Retinal pigment epithelial cell (primary cell): ENCODE measurements around the gene UMAD1.

ENCODE experiments used
- DNase-seq: peaks from one replicate; pipeline ENCODE4 v3.0.0-alpha.2; 2010; ENCODE audit warnings: low read depth
- H3K4me3 ChIP-seq: 2 replicates; pipeline ENCODE4 v1.5.1; 2011; ENCODE audit warnings: mild to moderate bottlenecking, low read length, control low read depth, moderate library complexity
- TF ChIP-seq, protein P1 (sequence below): conservative IDR thresholded peaks from 2 replicates; pipeline ENCODE4 v1.5.1; 2011; ENCODE audit warnings: low read depth, low read length, control low read depth, inconsistent platforms

The UMAD1 gene

DNA sequence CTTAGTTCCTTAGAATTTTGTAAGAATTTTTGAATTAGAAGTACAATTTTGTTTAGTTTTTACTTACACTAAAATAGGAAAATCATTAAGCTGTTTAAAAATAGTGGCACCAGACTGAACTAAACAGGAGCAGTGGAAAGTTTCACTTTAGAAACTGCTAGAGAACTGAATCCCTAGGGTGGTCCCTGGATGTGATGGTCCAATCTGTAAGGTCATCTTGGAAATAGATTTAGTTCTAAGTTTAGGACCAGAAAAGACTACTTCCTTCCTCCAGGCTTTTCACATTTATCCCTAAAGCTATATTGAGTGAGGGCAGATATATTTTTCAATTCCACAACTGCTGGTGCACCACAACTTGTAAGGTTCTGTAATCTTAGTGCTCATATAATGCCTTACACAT is 58.8 kb downstream of the UMAD1 start:
- no peak overlapping the region for H3K4me3 ChIP-seq
- TF ChIP-seq, protein P1, sequence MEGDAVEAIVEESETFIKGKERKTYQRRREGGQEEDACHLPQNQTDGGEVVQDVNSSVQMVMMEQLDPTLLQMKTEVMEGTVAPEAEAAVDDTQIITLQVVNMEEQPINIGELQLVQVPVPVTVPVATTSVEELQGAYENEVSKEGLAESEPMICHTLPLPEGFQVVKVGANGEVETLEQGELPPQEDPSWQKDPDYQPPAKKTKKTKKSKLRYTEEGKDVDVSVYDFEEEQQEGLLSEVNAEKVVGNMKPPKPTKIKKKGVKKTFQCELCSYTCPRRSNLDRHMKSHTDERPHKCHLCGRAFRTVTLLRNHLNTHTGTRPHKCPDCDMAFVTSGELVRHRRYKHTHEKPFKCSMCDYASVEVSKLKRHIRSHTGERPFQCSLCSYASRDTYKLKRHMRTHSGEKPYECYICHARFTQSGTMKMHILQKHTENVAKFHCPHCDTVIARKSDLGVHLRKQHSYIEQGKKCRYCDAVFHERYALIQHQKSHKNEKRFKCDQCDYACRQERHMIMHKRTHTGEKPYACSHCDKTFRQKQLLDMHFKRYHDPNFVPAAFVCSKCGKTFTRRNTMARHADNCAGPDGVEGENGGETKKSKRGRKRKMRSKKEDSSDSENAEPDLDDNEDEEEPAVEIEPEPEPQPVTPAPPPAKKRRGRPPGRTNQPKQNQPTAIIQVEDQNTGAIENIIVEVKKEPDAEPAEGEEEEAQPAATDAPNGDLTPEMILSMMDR = no peak
- no peak for DNase-seq

DNA sequence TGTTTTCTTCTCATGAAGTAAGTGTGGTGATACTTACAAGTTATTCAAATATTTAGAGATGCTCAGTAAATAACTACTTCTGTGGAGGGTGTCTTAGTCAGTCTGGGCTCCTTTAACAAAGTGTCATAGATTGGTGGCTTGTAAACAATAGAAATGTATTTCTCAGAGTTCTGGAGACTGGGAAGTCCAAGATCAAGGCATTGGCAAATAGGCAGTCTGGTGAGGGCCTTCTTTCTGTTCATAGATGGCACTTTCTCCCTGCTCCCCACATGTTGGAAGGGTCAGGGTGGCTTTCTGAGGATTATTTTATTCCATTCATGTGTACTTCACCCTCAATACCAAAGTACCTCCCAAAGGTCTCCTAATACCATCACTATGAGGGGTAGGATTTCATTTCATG is 59.4 kb downstream of the UMAD1 start:
- TF ChIP-seq, protein P1 = no peak
- DNase-seq = no peak
- no peak overlapping the region for H3K4me3 ChIP-seq

DNA sequence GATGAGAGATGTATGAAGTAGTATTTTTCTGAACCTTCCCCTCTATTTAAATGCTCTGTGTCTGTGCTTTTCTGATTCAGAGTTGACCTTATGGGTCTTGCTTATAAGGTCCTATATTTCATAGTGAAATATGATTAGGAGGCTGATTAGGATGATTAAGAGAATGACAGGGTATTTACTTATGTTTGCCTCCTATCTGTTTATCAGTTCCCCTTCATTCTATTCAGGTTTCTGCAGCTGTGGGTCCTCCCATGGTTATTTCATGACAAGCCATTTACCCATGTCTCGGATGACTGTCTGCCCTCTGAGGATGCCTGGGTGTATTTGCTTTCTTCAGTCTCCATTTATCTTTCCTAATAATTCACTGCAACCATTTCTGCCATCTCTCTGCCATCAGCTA is 61.0 kb downstream of the UMAD1 start:
- TF ChIP-seq, protein P1 = no peak
- no peak for DNase-seq
- no peak overlapping the region for H3K4me3 ChIP-seq

DNA sequence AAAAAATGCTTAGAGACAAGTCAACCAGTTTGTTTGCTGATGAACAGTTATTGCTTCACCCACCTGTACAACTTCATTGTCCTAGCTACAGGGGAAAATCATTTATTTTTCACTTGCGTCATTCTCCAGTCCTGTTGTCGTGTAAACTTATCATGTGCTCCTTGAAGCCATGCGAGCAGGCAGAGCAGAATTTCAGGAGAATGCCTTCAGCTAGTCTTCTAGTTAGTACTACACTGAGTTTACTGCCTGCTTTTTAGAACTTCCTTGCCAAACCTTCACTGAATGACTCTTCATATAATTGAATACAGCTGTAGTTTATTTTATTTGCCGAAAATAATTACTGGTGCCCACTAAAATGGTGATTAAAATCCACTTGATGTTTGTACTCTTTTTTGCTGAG is 62.3 kb downstream of the UMAD1 start:
- H3K4me3 ChIP-seq = no peak overlapping the region
- TF ChIP-seq, protein P1 = no peak
- no peak for DNase-seq

DNA sequence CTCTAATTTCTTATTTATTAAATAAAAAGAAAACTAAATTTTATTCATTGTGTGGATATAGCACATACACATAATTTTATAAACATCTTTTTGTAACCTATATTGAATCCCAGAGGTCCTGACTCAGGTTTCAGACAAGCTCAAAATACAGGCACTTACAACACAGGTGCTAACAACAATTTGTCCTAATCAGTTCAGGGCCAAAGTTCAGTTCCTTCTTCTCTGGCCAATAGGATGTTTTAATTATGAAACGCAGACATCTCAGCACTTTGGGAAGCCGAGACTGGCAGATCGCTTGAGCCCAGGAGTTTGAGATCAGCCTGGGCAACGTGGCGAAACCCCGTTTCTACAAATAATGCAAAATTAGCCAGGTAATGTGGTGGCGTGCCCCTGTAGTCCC is 62.9 kb downstream of the UMAD1 start:
- TF ChIP-seq, protein P1 = no peak
- no peak for DNase-seq
- no peak overlapping the region for H3K4me3 ChIP-seq

DNA sequence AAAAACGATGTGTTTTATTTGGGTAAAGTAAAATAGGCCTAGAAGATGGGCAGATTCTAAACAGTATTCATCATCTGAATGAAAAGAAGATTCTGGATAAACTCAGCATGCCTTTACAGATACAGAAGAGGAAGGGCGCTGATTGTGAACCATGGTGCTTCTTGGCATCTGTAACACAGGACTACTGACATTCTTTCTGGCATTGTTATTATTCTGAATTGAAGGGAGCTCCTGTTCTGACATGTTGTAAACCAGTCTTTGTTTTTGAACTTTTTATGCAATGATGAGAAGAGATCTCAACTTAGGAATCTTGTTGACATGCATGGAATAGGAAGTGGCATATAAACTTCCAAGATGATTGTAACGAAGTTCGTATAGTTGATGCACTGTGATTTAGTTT is 64.3 kb downstream of the UMAD1 start:
- TF ChIP-seq, protein P1 = no peak
- DNase-seq = no peak
- no peak overlapping the region for H3K4me3 ChIP-seq

DNA sequence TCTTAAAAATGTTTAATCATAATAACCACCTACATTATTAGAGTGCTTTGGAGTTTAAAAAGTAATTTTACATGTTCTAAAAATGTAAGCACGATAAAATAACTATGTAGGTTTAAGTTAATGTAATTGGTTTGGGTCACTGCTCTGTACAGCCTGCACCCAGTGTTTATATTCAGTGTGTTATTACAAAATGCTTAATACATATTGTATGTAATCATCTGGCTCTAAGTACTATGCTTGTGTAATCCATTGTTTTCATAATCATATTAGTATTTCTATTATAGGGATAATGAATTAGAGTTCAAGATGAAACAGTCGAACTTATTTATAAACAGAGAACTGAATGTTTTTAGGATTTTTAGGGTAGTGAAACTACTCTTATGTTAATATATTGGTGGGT is 64.8 kb downstream of the UMAD1 start:
- H3K4me3 ChIP-seq = no peak overlapping the region
- no peak for DNase-seq
- TF ChIP-seq, protein P1 = no peak
